GM19043 (cell line): ENCODE data around the gene KLHDC10.
A peak's percentile ranks its signal among the peaks of the same experiment; 100 is the strongest.
"Not testable (repeated sequence)": the region's sequence is repeated elsewhere in the genome, so short reads cannot be mapped to it uniquely, and the experiment has no call there.

Experiments used
- ATAC-seq: cut with Tn5 transposase; IDR thresholded peaks from one replicate; pipeline ENCODE4 v1.9.1; 2021; ENCODE audit warnings: low read depth; ENCODE audit not compliant: unreplicated experiment

The KLHDC10 gene

DNA sequence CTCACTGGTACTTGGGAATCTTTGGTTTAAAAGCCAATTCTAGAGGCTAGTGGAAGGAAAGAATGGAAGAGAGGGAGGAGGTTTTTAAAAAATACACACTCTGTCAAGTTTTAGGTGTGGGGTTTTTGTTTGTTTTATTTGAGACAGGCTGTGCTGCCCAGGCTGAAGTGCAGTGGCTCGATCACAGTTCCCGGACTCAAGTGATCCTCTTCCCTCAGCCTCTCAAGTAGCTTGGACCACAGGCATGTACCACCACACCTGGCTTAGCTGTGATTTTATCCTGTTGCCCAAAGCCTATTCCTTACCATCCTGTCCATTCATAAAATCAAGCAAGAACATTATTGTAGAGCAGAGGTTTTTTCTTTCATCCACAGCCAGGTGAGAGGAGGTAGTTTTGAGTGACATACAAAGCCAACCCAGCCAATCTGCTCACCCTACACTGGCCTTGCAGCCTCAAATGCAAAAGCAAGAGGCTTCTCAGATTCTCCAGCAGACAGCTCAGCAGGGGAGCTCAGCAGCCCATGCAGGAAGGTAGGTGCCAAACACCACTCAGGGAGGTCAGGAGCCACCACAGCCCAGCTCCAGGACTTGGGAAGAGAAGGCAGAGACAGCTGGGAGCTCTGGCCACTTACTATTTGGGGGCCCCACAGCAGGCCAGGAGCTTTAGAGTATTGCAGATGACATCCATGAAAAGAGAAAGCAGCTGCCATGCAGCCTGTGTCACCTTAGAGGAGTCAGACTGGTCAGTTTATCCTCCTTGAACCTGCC is 69.0 kb downstream of the KLHDC10 start:
- ATAC-seq: no peak

DNA sequence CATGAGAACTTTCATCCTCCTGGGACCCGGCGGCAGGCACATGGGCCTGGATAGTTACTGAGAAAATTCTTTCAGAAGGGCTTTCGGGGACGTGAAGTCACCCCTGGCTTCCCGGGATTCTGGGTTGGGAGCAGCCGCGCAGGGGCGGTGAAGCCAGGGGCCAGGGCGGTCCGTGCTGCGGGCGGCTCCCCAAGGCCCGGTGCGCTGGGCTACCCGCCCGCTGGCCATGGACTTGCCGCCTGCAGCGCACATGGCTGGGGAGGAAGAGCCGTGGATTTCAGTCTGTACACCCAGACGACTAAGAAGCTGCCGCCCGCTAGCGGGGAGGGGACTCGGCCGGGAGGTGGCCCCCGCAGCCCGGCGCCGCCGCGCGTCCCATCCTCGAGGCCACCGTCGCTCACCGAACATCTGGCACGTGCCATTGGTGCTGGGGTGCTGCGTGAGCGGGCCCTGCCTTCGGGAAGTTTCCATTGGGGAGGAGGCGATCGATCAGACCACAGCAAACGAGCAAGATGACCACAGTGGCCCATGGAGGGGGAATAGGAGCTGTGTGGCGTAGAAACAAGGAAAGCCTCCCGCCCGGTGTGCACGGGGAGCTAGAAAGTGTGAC is 70.3 kb downstream of the KLHDC10 start:
- no peak for ATAC-seq

DNA sequence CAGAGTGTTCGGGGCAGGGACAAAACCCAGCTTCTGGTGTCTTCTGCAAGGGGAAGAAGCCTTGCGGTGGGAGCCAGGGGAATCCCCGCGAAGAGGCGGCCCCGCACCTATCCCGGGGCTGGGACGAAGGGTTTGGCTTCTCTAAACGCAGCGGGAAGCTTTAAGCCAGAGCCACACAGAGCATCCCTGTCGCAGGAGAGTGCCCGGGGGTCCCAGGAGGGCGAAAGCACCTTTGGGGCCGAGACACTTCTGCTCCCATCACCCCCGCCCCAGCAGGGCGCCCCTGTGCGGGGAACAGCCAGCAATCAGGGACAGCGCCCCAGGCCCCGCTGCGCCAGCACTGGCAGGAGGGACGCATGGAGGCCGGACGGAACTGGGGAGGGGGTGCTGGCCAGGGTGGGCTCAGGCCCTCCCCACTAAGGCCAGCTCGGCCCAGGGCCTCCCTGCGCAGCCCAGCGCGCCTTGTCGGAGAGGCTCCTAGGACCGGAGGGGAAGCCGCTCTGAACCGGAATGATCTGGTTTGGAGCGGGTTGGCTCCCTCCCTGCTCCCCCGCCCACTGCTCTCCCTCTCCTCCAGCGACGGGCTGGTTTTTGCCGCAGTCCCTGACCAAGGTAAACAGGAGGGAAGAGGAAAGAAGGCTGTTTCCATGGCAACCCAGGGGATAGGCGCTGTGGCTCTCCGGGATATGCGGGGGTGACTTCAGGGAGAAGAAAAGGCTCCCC is 71.0 kb downstream of the KLHDC10 start:
- peak; percentile 64 for ATAC-seq

DNA sequence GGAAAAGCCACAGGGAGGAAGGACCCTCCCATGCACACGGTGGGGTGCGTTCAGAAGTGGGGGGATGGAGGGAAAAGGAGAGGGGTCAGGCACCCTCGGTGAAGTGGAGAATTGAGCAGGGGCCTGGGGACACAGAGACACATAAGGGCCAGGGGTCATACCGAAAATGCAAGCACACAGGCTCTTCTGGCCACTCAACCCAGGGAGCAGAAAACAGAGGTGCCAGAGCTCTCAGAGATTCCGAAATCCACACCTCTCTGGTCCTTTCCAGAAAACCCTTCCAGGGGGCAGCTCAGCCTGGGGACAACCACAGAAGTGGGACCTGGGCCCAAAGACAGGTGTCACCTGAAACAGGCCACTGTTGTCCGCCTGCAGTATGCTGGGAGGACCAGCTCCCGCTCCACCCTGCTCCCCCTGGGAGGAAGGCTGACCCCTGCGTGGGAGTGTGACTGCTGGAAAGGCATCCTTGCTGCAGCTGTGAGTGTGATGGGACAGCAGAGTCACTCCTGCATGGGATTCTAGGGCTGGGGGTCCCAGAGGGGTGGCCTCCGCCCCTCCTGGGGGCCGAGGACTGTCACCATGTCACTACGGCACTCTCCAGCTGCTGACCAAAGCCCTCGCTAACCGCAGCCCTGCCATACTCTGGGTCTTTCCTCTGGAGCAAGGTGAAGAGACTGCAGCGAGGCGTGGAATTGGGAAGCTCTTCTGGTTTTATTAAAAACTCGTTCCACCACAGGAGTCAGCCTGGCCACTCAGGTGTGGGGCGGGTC is 71.7 kb downstream of the KLHDC10 start:
- no peak for ATAC-seq

DNA sequence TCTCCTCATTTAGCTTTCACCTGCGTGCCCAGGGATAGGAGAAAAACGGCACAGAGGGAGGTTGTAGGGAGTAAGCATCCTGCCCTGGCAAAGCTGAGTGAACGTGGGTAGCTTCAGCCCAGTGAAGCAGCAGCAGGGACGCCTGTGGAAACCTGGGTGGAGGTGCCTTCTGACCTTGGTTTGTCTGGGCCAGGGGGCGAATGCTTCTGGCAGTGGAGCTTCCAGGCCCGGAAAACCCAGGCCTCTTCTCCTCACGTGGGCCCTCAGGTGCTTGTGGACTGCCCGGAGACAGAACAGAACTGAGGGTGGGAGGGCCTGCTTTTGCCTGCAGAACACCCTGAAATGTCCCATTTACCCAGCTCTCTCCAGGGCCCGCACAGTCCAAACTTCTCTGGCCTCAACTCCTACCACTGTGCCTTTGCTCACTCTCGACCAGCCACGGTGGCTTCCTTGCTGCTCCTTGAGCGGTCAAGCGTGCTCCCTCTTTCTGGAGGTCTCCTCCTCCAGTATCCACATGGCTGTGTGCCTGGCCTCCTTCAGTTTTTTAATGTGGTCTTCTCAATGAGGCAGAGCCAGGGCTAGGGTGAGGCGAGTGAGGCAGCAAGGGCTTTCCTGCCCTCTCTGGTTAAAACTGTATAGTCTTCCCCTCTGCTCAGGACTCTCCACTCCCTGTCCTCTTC is 72.5 kb downstream of the KLHDC10 start:
- no peak for ATAC-seq

DNA sequence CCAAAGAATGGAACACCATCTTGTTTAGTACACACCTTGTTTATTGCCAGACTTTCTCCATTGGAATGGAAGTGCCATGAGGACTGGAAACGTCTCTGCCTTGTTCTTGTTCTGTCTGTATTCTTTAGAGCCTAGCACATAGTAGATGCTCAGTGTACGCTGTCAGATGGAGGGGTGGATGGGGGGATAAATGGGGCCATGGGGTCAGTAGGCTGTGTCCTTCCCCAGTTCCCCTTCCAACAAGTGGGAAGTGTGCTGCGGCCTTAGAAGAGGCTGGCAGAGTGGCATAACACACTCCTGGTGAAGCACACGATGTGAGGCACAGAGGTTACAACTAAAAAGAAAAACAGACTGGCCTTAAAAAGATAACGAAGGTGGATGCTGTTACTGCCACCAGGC is 73.0 kb downstream of the KLHDC10 start:
- ATAC-seq: no peak

DNA sequence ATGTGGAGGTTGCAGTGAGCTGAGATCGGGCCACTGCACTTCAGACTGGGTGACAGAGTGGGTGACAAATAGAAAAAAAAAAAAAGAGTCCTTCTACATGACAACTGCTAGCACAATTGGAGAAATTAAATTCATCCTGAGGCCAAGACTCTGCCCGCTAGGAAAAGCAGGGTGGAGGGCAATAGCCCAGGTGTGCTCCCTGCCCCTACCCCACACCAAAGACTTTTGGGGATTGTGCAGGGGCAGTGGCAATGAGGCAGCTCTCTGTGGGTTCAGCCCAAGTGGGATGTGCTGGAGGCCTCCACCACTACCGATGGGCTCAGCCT is 73.6 kb downstream of the KLHDC10 start:
- ATAC-seq: no peak

DNA sequence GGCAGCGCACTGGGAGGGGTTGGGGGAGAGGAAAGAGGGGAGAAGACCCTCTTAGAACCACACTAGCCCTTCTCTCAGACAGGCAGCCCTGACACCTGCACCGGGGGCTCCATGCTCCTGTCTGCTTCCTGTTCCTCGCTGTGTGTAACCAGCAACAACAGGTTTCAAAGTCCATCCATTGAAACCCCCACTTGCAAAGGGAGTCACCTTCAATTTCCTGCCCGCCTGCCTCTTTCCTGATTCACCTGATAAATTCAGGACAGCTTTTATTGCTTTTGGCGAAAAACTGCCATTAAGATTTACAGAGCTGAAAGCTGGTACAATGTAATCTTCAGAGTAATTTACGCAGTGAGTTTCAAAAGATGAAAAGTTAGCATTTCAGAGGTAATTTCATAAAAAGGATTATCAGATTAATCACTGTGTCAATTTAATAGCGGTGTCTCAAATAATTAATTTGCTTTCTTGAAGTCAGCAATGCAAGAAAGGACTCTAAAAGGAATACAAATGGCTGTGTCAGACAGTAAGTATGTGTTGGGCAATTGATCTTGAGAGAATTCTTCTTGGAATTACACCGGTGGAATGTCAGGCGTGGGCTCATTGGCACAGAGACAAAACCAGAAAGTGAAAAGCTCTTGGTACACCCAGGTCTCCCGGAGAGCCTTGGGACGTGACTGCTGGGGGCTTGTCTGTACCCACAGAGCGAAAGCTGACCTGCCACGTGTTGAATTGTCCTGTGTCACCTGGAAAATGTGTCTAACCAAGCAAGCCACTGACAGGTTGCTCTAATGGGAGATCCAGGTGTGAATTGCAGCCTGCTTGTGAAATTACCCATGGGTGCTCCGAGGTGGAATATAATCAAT is 74.2 kb downstream of the KLHDC10 start:
- no peak for ATAC-seq

DNA sequence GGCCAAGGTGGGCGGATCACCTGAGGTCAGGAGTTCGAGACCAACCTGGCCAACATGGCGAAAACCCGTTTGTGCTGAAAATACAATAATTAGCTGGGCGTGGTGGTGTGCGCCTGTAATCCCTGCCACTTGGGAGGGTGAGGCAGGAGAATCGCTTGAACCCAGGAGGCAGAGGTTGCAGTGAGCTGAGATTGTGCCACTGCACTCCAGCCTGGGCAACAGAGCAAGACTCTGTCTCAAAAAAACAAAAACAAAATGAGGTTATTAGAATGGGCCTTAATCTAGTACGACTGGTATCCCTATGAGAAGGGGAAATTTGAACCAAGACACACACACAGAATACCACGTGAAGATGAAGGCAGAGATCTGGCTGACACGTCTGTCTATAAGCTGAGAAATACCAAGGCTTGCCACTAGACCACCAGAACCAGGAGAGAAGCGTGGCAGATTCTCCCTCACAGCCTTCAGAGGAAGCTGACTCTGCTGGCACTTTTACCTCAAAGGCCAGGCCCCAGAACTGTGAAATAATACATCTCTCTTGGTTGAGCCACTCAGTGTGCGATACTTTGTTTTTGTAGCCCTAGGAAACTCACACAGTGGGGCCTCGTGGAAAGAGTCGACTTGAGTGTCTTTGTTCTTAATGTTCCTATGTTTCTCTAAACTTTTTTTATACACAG is 75.2 kb downstream of the KLHDC10 start:
- ATAC-seq: no peak

DNA sequence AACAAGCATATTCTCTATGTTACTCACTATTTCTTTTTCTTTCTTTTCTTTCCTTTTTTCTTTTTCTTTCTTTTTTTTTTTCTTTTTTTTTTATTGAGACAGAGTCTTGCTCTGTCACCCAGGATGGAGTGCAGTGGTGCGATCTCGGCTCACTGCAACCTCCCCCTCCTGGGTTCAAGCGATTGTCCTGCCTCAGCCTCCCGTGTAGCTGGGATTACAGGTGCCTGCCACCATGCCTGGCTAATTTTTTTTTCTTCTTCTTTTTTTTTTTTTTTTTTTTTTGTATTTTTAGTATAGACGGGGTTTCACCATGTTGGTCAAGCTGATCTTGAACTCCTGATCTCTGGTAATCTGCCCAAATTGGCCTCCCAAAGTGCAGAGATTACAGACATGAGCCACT is 75.8 kb downstream of the KLHDC10 start:
- ATAC-seq: not testable (repeated sequence)

DNA sequence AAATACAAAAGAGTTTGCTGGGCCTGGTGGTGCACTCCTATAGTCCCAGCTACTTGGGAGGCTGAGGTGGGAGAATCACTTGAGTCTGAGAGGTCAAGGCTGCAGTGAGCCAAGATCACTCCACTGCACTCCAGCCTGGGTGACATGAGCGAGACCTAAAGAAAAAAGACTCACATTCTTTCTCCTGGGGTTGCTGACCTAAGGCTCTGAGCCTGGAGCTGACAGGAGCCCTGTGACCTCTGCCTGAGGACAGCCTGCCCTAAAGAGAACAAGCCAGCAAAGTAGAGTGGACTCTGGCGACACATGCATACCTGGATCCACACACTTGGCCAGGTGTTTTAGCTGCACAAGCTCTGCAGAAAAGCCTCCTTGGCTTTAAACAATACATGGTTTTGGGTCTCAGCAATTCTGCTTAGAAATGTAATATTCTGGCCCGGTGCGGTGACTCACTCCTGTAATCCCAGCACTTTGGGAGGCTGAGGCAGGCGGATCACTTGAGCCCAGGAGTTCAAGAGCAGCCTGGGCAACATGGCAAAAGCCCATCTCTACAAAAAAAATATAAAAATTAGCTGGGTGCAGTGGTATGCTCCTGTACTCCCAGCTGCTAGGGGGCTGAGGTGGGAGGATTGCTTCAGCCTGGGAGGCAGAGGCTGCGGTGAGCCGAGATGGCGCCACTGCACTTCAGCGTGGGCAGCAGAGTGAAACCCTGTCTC is 76.5 kb downstream of the KLHDC10 start:
- no peak for ATAC-seq

DNA sequence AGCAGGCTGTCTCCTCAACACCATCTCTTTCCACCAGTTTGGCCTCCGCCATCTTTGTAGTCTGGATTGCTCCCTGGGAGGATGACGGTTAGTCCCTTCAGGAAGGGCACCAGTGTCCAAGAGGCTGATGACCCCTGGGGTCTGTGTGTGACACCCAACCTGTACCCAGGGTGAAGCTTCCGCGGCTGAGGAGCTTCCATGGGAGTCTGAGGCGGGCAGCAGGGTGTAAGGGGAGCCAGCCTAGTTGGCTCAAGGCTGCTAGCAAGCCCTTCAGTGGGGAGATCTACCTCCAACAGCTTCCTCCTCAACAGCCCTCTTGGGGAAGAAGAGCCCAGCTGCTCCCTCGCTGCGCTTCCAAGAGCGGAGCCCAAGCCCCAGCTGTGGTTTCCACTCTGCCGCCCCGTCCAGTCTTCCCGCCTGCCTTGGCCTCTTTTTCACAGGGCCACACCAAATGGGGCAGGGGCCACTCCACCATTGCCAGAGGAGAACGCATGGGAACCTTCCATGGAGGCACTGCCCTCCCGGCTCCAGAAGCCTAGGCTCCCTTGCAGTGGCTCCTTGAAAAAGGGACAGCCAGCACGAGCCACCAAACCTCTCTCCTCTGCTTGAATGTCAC is 77.5 kb downstream of the KLHDC10 start:
- ATAC-seq: no peak

DNA sequence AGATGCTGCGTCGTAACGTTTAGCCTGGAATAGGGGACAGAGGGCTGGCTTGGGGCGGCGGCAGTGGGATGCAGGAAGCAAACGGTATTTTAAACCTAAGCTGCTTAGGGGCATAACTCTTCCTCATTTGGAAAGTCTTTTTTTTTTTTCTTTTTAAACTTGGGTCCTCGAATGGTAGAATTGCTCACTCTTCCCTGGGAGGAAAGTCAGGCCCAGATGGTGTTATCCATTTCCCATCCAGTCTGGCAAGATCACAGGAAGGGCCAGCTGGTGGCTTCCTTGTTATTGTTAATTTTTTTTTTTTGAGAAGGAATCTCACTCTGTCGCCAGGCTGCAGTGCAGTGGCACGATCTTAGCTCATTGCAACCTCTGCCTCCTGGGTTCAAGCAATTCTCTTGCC is 78.2 kb downstream of the KLHDC10 start:
- no peak for ATAC-seq

DNA sequence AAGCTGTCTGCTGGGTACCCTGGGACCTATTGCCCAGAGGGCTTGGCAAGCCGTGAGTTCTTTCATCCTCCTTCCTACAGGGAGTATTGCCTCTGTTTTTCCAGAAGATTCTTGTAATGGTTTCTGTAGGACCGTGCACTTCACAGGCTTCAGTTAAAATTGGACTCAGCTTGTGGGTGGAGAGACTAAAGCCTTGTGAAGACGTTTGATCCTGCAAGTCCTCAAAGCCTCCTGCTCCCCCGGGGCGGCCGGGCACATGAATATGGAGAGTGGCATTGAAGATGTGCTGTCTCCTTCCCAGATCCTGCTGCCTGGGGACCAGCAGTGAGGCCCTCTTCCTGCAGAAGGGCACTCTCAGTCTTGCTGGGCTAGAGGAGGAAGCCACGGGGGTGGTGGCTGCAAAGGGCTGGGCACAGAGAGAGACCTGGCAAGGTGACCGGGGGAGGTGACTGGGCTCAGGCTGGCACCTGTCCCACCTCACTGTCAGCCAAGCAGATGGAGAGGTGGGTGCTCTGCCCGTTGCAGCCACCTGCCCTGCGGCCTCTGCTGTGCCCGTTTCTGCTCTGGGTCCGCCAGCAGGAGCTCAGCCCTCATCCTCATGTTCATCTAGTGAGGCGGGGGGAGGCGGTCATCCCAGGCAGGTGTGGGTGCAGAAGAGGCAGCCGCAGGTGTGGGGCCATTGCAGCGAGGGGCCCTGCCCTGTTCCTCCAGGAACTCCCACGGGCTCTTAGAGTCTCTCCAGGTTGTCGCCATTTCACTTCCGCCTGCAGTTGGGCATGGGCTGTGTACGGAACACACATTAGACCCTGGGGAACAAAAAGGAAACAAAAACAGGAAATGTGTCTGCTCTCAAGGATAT is 79.2 kb downstream of the KLHDC10 start:
- ATAC-seq: peak; percentile 62

DNA sequence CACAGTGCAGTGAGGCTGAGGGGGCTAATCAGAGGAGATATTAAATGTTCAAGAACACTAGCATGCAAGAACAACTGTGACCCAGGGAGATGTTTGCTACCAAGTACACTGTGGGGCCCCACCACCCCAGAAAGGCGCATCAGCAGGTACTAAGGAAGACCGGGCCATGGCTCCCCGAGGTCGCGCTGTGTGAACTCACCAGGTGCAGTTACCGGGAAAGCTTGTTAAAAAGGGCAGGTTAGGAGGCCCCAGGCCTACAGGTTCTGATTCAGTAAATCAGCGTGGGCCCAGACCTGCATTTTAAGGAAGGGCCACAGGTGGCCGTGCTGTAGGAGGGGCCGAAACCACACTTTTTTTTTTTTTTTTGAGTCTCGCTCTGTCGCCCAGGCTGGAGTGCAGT is 80.3 kb downstream of the KLHDC10 start:
- no peak for ATAC-seq

DNA sequence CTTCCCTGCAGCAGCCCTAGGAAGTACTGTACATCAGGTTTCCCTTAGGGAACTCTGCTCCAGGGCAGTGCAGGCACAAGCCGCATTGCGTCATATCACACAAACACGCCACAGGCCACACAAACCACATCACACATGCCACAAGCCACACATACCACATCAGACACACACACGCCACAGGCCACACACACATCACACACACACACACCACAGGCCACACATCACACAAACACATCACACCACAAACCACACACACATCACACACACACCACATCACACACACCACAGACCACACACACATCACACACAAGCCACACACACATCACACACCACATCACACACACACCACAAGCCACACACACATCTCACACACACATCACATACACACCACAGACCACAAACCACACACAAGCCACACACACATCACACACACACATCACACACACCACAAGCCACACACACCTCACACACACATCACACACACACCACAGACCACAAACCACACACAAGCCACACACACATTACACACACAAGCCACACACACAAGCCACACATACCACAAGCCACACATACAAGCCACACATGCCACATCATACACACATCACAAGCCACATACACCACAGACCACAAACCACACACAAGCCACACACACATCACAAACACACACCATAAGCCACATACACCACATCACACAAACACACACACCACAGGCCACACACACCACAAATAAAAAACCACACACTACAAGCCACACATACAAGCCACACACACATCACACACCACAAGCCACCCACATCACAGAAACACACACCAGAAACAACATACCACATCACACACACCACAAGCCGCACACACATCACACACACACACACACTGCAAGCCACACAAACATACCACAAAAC is 81.5 kb downstream of the KLHDC10 start:
- no peak for ATAC-seq
